ENCODE measurements around the gene NEUROD6.

Gene NEUROD6

DNA sequence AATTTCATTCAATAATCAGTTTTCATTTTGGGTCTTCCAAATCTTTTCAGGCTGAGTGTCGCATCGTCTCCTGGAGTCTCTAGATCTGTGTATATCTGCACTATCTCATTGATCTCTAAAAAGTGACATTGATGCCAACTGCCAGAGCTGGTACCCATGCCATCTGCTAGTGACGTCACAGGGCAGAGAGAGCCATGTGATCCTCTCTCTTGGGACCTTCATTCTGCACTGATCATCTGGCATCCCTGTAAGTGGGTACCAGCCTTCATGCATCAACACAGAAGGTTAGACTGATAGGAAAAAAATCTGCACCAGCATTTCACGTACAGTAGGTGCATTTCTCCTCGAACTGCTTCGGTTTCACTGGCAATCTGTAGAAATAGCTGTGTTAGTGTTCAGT is at the start of gene NEUROD6:
TSS of gene NEUROD6 (minus strand) at position 124 of the 400 bp plus-strand sequence. CDS start 1,458 bp downstream, outside the sequence.
- no peak within 1 kb of the TSS for H3K27ac ChIP-seq (ENCODE audit: low read length)
- H4K20me1 ChIP-seq (ENCODE audit: insufficient read depth, low read length), result no peaks in the 10 kb centered on the region
- no peak within 1 kb of the TSS for H2AFZ ChIP-seq (ENCODE audit: low read length)
- no peaks in the 10 kb centered on the region for H3K36me3 ChIP-seq (replicated peaks; ENCODE audit: insufficient read depth, low read length)
- H3K4me3 ChIP-seq (ENCODE audit: low read length), result no peak within 1 kb of the TSS
- H3K79me2 ChIP-seq (ENCODE audit: low read length), result no peaks in the 10 kb centered on the region
- no peaks in the 10 kb centered on the region for H3F3A ChIP-seq (ENCODE audit: insufficient read depth, low read length)
- DNase-seq, result no peak
- H3K4me2 ChIP-seq (ENCODE audit: low read depth, low read length), result no peak within 1 kb of the TSS
- H3K9me3 ChIP-seq (replicated peaks; ENCODE audit: insufficient read depth, low read length), result no peaks in the 10 kb centered on the region
- no peaks in the 10 kb centered on the region for H3K27me3 ChIP-seq (replicated peaks; ENCODE audit: insufficient read depth, low read length)
- no peaks in the 10 kb centered on the region for H3K4me1 ChIP-seq (ENCODE audit: low read length)
- H3K9me2 ChIP-seq (replicated peaks; ENCODE audit: insufficient read depth, low read length), result no peaks in the 10 kb centered on the region
- TF ChIP-seq, protein P1, sequence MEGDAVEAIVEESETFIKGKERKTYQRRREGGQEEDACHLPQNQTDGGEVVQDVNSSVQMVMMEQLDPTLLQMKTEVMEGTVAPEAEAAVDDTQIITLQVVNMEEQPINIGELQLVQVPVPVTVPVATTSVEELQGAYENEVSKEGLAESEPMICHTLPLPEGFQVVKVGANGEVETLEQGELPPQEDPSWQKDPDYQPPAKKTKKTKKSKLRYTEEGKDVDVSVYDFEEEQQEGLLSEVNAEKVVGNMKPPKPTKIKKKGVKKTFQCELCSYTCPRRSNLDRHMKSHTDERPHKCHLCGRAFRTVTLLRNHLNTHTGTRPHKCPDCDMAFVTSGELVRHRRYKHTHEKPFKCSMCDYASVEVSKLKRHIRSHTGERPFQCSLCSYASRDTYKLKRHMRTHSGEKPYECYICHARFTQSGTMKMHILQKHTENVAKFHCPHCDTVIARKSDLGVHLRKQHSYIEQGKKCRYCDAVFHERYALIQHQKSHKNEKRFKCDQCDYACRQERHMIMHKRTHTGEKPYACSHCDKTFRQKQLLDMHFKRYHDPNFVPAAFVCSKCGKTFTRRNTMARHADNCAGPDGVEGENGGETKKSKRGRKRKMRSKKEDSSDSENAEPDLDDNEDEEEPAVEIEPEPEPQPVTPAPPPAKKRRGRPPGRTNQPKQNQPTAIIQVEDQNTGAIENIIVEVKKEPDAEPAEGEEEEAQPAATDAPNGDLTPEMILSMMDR (IDR thresholded peaks at IDR 0.05; ENCODE audit: low read length), result no peak
- TF ChIP-seq EZH2phosphoT487 (IDR thresholded peaks at IDR 0.05; ENCODE audit: low read length) (no peak), EZH2 (optimal IDR thresholded peaks at IDR 0.05; ENCODE audit: low read depth, low read length) (no peak)
- no peak within 1 kb of the TSS for H3K9ac ChIP-seq (ENCODE audit: low read length)

DNA sequence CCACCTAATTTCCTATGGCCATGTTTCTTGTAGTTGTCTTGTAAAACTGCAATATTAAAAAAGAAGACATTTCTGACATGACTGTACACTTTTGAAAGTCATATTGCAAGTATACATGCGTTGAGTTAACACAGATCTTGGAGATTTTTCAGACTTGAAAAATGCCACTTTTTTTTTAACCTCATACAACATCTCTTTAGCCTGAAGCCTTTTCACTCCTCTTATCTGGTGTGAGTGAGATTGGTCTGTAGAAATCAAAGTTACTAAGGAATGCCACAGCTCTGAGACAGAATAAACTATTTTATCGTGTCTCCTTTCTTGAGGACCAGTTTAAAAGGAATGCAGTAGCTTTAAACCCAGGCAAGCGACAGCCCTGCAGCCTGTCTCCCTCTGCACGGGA is 43.9 kb upstream of the NEUROD6 start:
- no peak for TF ChIP-seq EZH2phosphoT487 (IDR thresholded peaks at IDR 0.05; ENCODE audit: low read length)
- TF ChIP-seq, protein P1 (IDR thresholded peaks at IDR 0.05; ENCODE audit: low read length), result no peak
- no peak for TF ChIP-seq EZH2 (optimal IDR thresholded peaks at IDR 0.05; ENCODE audit: low read depth, low read length)
- H3K27ac ChIP-seq (ENCODE audit: low read length), result no peak overlapping the region
- H3K9me2 ChIP-seq (replicated peaks; ENCODE audit: insufficient read depth, low read length), result no peaks in the 10 kb centered on the region

GRCh38 chr7:31382722-31383121 is 42.2 kb upstream of the NEUROD6 start:
- no peak overlapping the region for H3K4me3 ChIP-seq (ENCODE audit: low read length)
- no peaks in the 10 kb centered on the region for H3K9me2 ChIP-seq (replicated peaks; ENCODE audit: insufficient read depth, low read length)
- H3K27me3 ChIP-seq (replicated peaks; ENCODE audit: insufficient read depth, low read length), result no peaks in the 10 kb centered on the region
- no peaks in the 10 kb centered on the region for H3K79me2 ChIP-seq (ENCODE audit: low read length)
- no peak for DNase-seq
- no peak overlapping the region for H3K4me2 ChIP-seq (ENCODE audit: low read depth, low read length)
- no peaks in the 10 kb centered on the region for H3F3A ChIP-seq (ENCODE audit: insufficient read depth, low read length)
- no peaks in the 10 kb centered on the region for H3K36me3 ChIP-seq (replicated peaks; ENCODE audit: insufficient read depth, low read length)
- no peak overlapping the region for H3K27ac ChIP-seq (ENCODE audit: low read length)
- H4K20me1 ChIP-seq (ENCODE audit: insufficient read depth, low read length), result no peaks in the 10 kb centered on the region
- H3K9ac ChIP-seq (ENCODE audit: low read length), result no peak overlapping the region
- no peaks in the 10 kb centered on the region for H3K9me3 ChIP-seq (replicated peaks; ENCODE audit: insufficient read depth, low read length)
- H2AFZ ChIP-seq (ENCODE audit: low read length), result no peak overlapping the region
- no peaks in the 10 kb centered on the region for H3K4me1 ChIP-seq (ENCODE audit: low read length)
- TF ChIP-seq EZH2 (optimal IDR thresholded peaks at IDR 0.05; ENCODE audit: low read depth, low read length), result no peak
- TF ChIP-seq, protein P1 (IDR thresholded peaks at IDR 0.05; ENCODE audit: low read length), result no peak
- no peak for TF ChIP-seq EZH2phosphoT487 (IDR thresholded peaks at IDR 0.05; ENCODE audit: low read length)

More for the DNA sequence above, 43.9 kb upstream of the NEUROD6 start:
- H3K79me2 ChIP-seq (ENCODE audit: low read length), result no peaks in the 10 kb centered on the region
- H3K4me2 ChIP-seq (ENCODE audit: low read depth, low read length), result no peak overlapping the region
- no peaks in the 10 kb centered on the region for H3K27me3 ChIP-seq (replicated peaks; ENCODE audit: insufficient read depth, low read length)
- DNase-seq, result no peak
- H3K9ac ChIP-seq (ENCODE audit: low read length), result no peak overlapping the region
- no peaks in the 10 kb centered on the region for H3K4me1 ChIP-seq (ENCODE audit: low read length)
- no peak overlapping the region for H2AFZ ChIP-seq (ENCODE audit: low read length)
- no peaks in the 10 kb centered on the region for H3K9me3 ChIP-seq (replicated peaks; ENCODE audit: insufficient read depth, low read length)
- no peaks in the 10 kb centered on the region for H3K36me3 ChIP-seq (replicated peaks; ENCODE audit: insufficient read depth, low read length)
- no peaks in the 10 kb centered on the region for H3F3A ChIP-seq (ENCODE audit: insufficient read depth, low read length)
- no peak overlapping the region for H3K4me3 ChIP-seq (ENCODE audit: low read length)
- H4K20me1 ChIP-seq (ENCODE audit: insufficient read depth, low read length), result no peaks in the 10 kb centered on the region
